HG03066 (cell line): ENCODE results near the gene ATXN1.

Experiments
- ATAC-seq: cut with Tn5 transposase; IDR thresholded peaks from one replicate; pipeline ENCODE4 v1.9.1; 2021; ENCODE audit warnings: low read depth; ENCODE audit not compliant: unreplicated experiment

ATXN1 gene

GRCh38 chr6:16254535-16254934 is 506.7 kb downstream of the ATXN1 start:
- ATAC-seq: no peak

GRCh38 chr6:16253399-16254144 is 507.7 kb downstream of the ATXN1 start:
- no peak for ATAC-seq

GRCh38 chr6:16252686-16253299 is 508.5 kb downstream of the ATXN1 start:
- ATAC-seq: no peak

- no peak for ATAC-seq
Measured at GRCh38 chr6:16251706-16252105, 509.6 kb downstream of the ATXN1 start.

GRCh38 chr6:16249971-16250370 is 511.3 kb downstream of the ATXN1 start:
- ATAC-seq: no peak
